ENCODE measurements around the gene GLIS2.

Gene GLIS2

GRCh38 chr16:4354512-4355409 is 38.9 kb downstream of the GLIS2 start:
- no peak for DNase-seq

- no peak for DNase-seq
Measured at GRCh38 chr16:4356820-4357219, 41.0 kb downstream of the GLIS2 start.

- DNase-seq: no peak
Measured at GRCh38 chr16:4358236-4358635, 42.4 kb downstream of the GLIS2 start.

- peak; percentile 16 for DNase-seq
Measured at GRCh38 chr16:4358831-4359561, 43.1 kb downstream of the GLIS2 start.

- DNase-seq: no peak
Measured at GRCh38 chr16:4359914-4360313, 44.0 kb downstream of the GLIS2 start.

GRCh38 chr16:4360538-4361021 is 44.7 kb downstream of the GLIS2 start:
- DNase-seq: no peak

GRCh38 chr16:4361033-4361943 is 45.4 kb downstream of the GLIS2 start:
- no peak for DNase-seq

GRCh38 chr16:4361944-4362311 is 46.1 kb downstream of the GLIS2 start:
- DNase-seq: no peak

GRCh38 chr16:4362476-4363135 is 46.7 kb downstream of the GLIS2 start:
- DNase-seq: no peak

GRCh38 chr16:4364196-4365013 is 48.5 kb downstream of the GLIS2 start:
- DNase-seq: no peak

GRCh38 chr16:4365014-4365406 is 49.1 kb downstream of the GLIS2 start:
- DNase-seq: no peak

- DNase-seq: no peak
Measured at GRCh38 chr16:4365615-4366014, 49.7 kb downstream of the GLIS2 start.

GRCh38 chr16:4366016-4366415 is 50.1 kb downstream of the GLIS2 start:
- DNase-seq: no peak

GRCh38 chr16:4367393-4367856 is 51.6 kb downstream of the GLIS2 start:
- no peak for DNase-seq

- no peak for DNase-seq
Measured at GRCh38 chr16:4369007-4369733, 53.3 kb downstream of the GLIS2 start.

GRCh38 chr16:4370151-4370550 is 54.3 kb downstream of the GLIS2 start:
- no peak for DNase-seq

GRCh38 chr16:4370570-4371356 is 54.9 kb downstream of the GLIS2 start:
- no peak for DNase-seq

GRCh38 chr16:4371357-4372000 is 55.6 kb downstream of the GLIS2 start, which contains the start of gene VASN:
VASN (plus strand) TSS chr16:4371848; CDS start chr16:4380878, 9,030 bp downstream.
- DNase-seq: no peak

- DNase-seq: no peak
Measured at GRCh38 chr16:4372001-4372577, 56.2 kb downstream of the GLIS2 start.

Measured in NCI-H1092 (cell line).